ENCODE results near the gene SLC12A8. TPM values are rescaled to one million over a fixed set of nuclear protein-coding genes. Genes with fewer than 3 reads are reported as not detected.

SLC12A8 gene
- total RNA-seq, 1 experiment from 2014 or later = 13.0 TPM

GRCh38 chr3:125043599-125044151 is 168.9 kb downstream of the SLC12A8 start:
- no TSS peak for BruUV-seq (replicated peaks)
- no peak for TF ChIP-seq CTCF (IDR thresholded peaks at IDR 0.05; ENCODE audit: unreplicated experiment)
- no peak for DNase-seq (ENCODE audit: unreplicated experiment)
- intact Hi-C loops (cut with micrococcal nuclease) = no loop called here
- no peaks in the 10 kb centered on the region for H3K27me3 Mint-ChIP-seq (ENCODE audit: insufficient read depth, unreplicated experiment)
- POLR2A ChIA-PET = interaction anchor here (0.7 kb wide), 2 partner anchors 36 to 322 kb away, joined by 3 read pairs; no protein-coding TSS in a partner anchor
- no peaks in the 10 kb centered on the region for H3K4me1 Mint-ChIP-seq (ENCODE audit: insufficient read depth, unreplicated experiment)
- H3K36me3 Mint-ChIP-seq (ENCODE audit: insufficient read depth, unreplicated experiment) = no peaks in the 10 kb centered on the region
- CTCF ChIA-PET = no interaction called here
- no peak overlapping the region for H3K27ac Mint-ChIP-seq (ENCODE audit: low read depth, unreplicated experiment)
- H3K4me3 Mint-ChIP-seq (ENCODE audit: unreplicated experiment) = no peak overlapping the region
- H3K9me3 Mint-ChIP-seq (ENCODE audit: unreplicated experiment) = no peaks in the 10 kb centered on the region

GRCh38 chr3:125042725-125043406 is 169.7 kb downstream of the SLC12A8 start:
- CTCF ChIA-PET = no interaction called here
- Mint-ChIP-seq H3K9me3 (ENCODE audit: unreplicated experiment) (no peaks in the 10 kb centered on the region), H3K4me3 (ENCODE audit: unreplicated experiment) (no peak overlapping the region), H3K4me1 (ENCODE audit: insufficient read depth, unreplicated experiment) (no peaks in the 10 kb centered on the region), H3K27ac (ENCODE audit: low read depth, unreplicated experiment) (no peak overlapping the region), H3K27me3 (ENCODE audit: insufficient read depth, unreplicated experiment) (no peaks in the 10 kb centered on the region), H3K36me3 (ENCODE audit: insufficient read depth, unreplicated experiment) (no peaks in the 10 kb centered on the region)
- POLR2A ChIA-PET = interaction anchor here (0.7 kb wide), 2 partner anchors 22 to 35 kb away, joined by 3 read pairs; no protein-coding TSS in a partner anchor
- no peak for DNase-seq (ENCODE audit: unreplicated experiment)
- BruUV-seq (replicated peaks) = no TSS peak
- intact Hi-C loops (cut with micrococcal nuclease) = no loop called here
- TF ChIP-seq CTCF (IDR thresholded peaks at IDR 0.05; ENCODE audit: unreplicated experiment) = no peak

GRCh38 chr3:125039131-125040100 is 173.1 kb downstream of the SLC12A8 start:
- Mint-ChIP-seq H3K4me1 (ENCODE audit: insufficient read depth, unreplicated experiment) (no peaks in the 10 kb centered on the region), H3K27me3 (ENCODE audit: insufficient read depth, unreplicated experiment) (no peaks in the 10 kb centered on the region), H3K27ac (ENCODE audit: low read depth, unreplicated experiment) (no peak overlapping the region), H3K9me3 (ENCODE audit: unreplicated experiment) (no peaks in the 10 kb centered on the region), H3K4me3 (ENCODE audit: unreplicated experiment) (no peak overlapping the region), H3K36me3 (ENCODE audit: insufficient read depth, unreplicated experiment) (no peaks in the 10 kb centered on the region)
- no peak for TF ChIP-seq CTCF (IDR thresholded peaks at IDR 0.05; ENCODE audit: unreplicated experiment)
- DNase-seq (ENCODE audit: unreplicated experiment) = no peak
- POLR2A ChIA-PET = interaction anchor here (0.6 kb wide), 1 partner anchor 38 kb away, joined by 3 read pairs; no protein-coding TSS in a partner anchor
- CTCF ChIA-PET = interaction anchor here (0.6 kb wide), 2 partner anchors 9 kb away, joined by 3 to 4 read pairs; no protein-coding TSS in a partner anchor
- intact Hi-C loops (cut with micrococcal nuclease) = no loop called here
- BruUV-seq (replicated peaks) = no TSS peak
